Transverse colon (tissue), 4 donors: ENCODE results near the gene RALGPS1. TPM values are rescaled to one million over a fixed set of nuclear protein-coding genes. Genes with fewer than 3 reads are reported as not detected.
A peak's percentile ranks its signal among the peaks of the same experiment; 100 is the strongest.

ENCODE experiments used
- DNase-seq: peaks from one replicate; pipeline ENCODE4 v3.0.0-alpha.2; 2019
- H3K27ac ChIP-seq, 4 donors: fragments of 200-600 bp; sonication (generic); 2 replicates each; pipeline ENCODE4 v1.5.1; 2016 to 2018; ENCODE audit warnings: inconsistent platforms in 4 of 4
- H3K27me3 ChIP-seq: fragments of 200-600 bp; sonication (generic); 2 replicates; pipeline ENCODE4 v1.5.1; 2017; ENCODE audit warnings: inconsistent platforms
- H3K36me3 ChIP-seq, 4 donors: fragments of 200-600 bp; sonication (generic); 2 replicates each; pipeline ENCODE4 v1.5.1; 2017 to 2019; ENCODE audit warnings: inconsistent platforms in 4 of 4
- H3K4me1 ChIP-seq, 4 donors: fragments of 200-600 bp; sonication (generic); 2 replicates each; pipeline ENCODE4 v1.5.1; 2017 to 2020; ENCODE audit warnings: inconsistent platforms in 4 of 4
- H3K4me3 ChIP-seq, 4 donors: fragments of 200-600 bp; sonication (generic); 1 replicate in 1 of 4; 2 replicates in 3 of 4; pipeline versions ENCODE4 v1.5.1 to v1.6.1; 2017 to 2019; ENCODE audit warnings: inconsistent platforms in 4 of 4
- H3K9me3 ChIP-seq, 2 donors: fragments of 200-600 bp; sonication (generic); 2 replicates each; pipeline ENCODE4 v1.5.1; 2017 to 2019; ENCODE audit warnings: inconsistent platforms in 2 of 2
- EP300 ChIP-seq: sonication (generic); formaldehyde crosslinking; IDR thresholded peaks from one replicate; pipeline ENCODE4 v1.6.1; 2017; ENCODE audit warnings: antibody characterized with exemption, low read depth
- POLR2A ChIP-seq: fragments of 450-650 bp; IDR thresholded peaks from one replicate; pipeline ENCODE4 v1.6.1; 2016; ENCODE audit warnings: antibody characterized with exemption, mild to moderate bottlenecking, moderate library complexity
- POLR2AphosphoS5 ChIP-seq, 3 donors: sonication (generic); formaldehyde crosslinking; IDR thresholded peaks; one replicate each; pipeline ENCODE4 v1.6.1; 2016; ENCODE audit warnings: antibody characterized with exemption in 3 of 3
- WGBS, 2 donors: methylation state at CpG; one replicate each; pipeline ENCODE4 v1.1.5; 2018; ENCODE audit warnings: low coverage in 1 of 2; 5-methylcytosine and 5-hydroxymethylcytosine counted together
- in situ Hi-C, 4 donors: fragments of 200-750 bp; cut with MboI; loops; one replicate each; pipeline versions ENCODE4 v1.15.0 to v1.15.1; 2017; ENCODE audit warnings: low sequenced_read_pairs in 3 of 4, low pct_ligation_motif_present in 1 of 4, low pct_unique_long_range_greater_than_20kb in 1 of 4
- intact Hi-C: fragments of 100-400 bp; cut with DNase I; formaldehyde crosslinking; loops from one replicate; pipeline ENCODE4 v1.15.1; 2023; ENCODE audit warnings: low total_unique reads
- total RNA-seq, 4 donors: library from RNA; depleted of rRNA; stranded (reverse); fragments of >200 nt; gene quantifications; one replicate each; pipeline ENCODE4 v1.1.0, GENCODE V29; 2016
- TF ChIP-seq, protein P1 (sequence below), 5 experiments: fragments of 200-600 bp in 3 of 5; fragments of 450-650 bp in 2 of 5; sonication (generic) in 3 of 5; IDR thresholded peaks; 1 replicate in 2 of 5; 2 replicates in 3 of 5; pipeline ENCODE4 v1.5.1; 2016 to 2017; ENCODE audit warnings: antibody characterized with exemption in 5 of 5, inconsistent platforms in 3 of 5, mild to moderate bottlenecking in 2 of 5, moderate library complexity in 1 of 5

RALGPS1 gene
- total RNA-seq, 4 donors from 2014 or later, result 46.0 to 119 (median 87.6) TPM

DNA sequence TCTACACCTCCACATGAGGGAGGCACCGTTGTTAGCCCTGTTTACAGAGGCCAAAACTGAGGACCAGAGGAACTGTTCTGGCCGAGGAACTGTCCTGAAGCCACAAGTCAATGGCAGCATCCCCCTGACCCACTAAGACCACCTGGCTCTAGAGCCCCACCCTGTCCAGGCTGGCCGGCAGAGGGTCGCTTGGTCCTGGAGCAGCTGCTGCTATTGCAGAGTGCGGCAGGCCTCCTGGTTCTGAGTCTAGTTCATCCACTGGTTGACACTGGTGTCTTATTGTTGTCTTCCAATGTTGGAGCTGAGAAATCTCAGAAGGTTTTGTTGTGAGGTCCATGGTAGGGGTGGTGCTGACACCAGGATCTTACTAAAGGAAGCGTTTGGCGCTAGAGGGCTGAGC lies 234.4 kb downstream of the RALGPS1 start:
- H3K27me3 ChIP-seq, result no peaks in the 10 kb centered on the region
- H3K4me3 ChIP-seq, result no peak overlapping the region
- peaks cover under 1 to 4% (median 2%) of the 10 kb centered on the region in 4 donors for H3K4me1 ChIP-seq
- no peak for DNase-seq
- no peaks in the 10 kb centered on the region for H3K9me3 ChIP-seq
- WGBS, 2 donors, result 95% methylated on average over 7 of the region's 7 CpGs; no CpG with 5 or more reads in 1 of the 2 donors
- H3K27ac ChIP-seq, result no peak overlapping the region
- TF ChIP-seq POLR2A (no peak), EP300 (no peak), POLR2AphosphoS5 (IDR thresholded peaks at IDR 0.05) (no peak)
- in situ Hi-C loops, result no loop called here
- no peaks in the 10 kb centered on the region for H3K36me3 ChIP-seq
- intact Hi-C loops, result no loop called here

DNA sequence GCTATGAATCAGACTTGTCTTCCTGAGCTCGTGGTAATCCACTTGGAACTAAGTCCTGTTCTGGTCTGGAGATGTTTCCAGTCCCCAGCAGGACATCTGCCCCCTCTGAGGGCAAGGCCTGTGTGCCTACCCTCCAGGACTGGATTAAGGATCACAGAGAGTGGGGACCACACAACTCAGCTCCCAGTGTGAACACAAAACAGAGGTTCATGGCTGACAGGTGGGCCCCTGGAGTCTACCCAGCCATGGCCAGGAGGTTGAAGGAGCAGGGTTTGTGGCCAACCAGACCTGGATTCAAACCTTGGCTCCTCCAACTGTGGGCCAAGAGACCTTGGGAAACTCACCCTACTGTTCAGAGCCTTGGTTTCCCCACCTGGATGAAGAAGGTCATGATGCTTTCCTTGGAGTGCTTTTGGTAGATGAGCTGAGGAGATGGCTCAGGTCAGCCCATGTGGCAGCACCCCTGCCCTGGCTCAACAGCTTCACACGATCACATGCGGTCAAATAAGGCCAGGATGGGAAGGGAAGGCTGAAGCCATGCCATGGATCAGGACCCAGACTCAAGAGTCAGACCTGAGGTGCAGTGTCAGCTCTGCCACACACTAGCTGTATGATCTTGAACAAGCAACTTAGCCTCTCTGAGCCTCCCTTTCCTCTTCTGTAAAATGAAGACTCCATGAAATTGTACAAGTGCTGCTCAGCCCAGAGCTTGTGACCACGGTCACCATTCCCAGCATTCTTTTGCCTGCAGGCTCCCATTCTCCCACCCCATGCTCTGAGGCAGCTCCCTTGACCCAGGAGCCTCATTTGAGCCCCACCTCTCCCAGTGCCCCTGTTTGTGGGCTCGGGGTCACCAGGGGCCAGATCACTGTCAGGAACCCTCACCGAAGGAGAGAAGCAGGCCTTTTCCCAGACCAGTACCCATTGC lies 235.1 kb downstream of the RALGPS1 start:
- no peak overlapping the region for H3K4me3 ChIP-seq
- TF ChIP-seq POLR2AphosphoS5 (IDR thresholded peaks at IDR 0.05) (no peak), POLR2A (no peak), EP300 (no peak)
- TF ChIP-seq, protein P1, sequence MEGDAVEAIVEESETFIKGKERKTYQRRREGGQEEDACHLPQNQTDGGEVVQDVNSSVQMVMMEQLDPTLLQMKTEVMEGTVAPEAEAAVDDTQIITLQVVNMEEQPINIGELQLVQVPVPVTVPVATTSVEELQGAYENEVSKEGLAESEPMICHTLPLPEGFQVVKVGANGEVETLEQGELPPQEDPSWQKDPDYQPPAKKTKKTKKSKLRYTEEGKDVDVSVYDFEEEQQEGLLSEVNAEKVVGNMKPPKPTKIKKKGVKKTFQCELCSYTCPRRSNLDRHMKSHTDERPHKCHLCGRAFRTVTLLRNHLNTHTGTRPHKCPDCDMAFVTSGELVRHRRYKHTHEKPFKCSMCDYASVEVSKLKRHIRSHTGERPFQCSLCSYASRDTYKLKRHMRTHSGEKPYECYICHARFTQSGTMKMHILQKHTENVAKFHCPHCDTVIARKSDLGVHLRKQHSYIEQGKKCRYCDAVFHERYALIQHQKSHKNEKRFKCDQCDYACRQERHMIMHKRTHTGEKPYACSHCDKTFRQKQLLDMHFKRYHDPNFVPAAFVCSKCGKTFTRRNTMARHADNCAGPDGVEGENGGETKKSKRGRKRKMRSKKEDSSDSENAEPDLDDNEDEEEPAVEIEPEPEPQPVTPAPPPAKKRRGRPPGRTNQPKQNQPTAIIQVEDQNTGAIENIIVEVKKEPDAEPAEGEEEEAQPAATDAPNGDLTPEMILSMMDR (IDR thresholded peaks at IDR 0.05), result no peak
- no peaks in the 10 kb centered on the region for H3K27me3 ChIP-seq
- DNase-seq, result no peak
- H3K9me3 ChIP-seq, result no peaks in the 10 kb centered on the region
- intact Hi-C loops (no loop called here), in situ Hi-C loops (no loop called here)
- 98 to 100% methylated on average over 1 to 6 of the region's 6 CpGs for WGBS, 2 donors
- peaks cover 6 to 11% (median 8%) of the 10 kb centered on the region in 4 donors for H3K4me1 ChIP-seq
- no peaks in the 10 kb centered on the region for H3K36me3 ChIP-seq
- no peak overlapping the region for H3K27ac ChIP-seq

GRCh38 chr9:127153501-127153900 lies 238.9 kb downstream of the RALGPS1 start:
- H3K27ac ChIP-seq, result no peak overlapping the region
- H3K36me3 ChIP-seq, result no peaks in the 10 kb centered on the region
- in situ Hi-C loops, result no loop called here
- H3K4me1 ChIP-seq, result peaks cover 11 to 27% (median 13%) of the 10 kb centered on the region in 4 donors
- no peak for DNase-seq
- H3K27me3 ChIP-seq, result no peaks in the 10 kb centered on the region
- TF ChIP-seq, protein P1 (IDR thresholded peaks at IDR 0.05), result no peak
- TF ChIP-seq POLR2A (no peak), POLR2AphosphoS5 (IDR thresholded peaks at IDR 0.05) (no peak), EP300 (no peak)
- H3K4me3 ChIP-seq, result no peak overlapping the region
- H3K9me3 ChIP-seq, result no peaks in the 10 kb centered on the region
- intact Hi-C loops, result no loop called here
- WGBS, 2 donors, result 88 to 94% methylated on average over 2 to 4 of the region's 4 CpGs

- intact Hi-C loops, result no loop called here
- Histone ChIP-seq H3K4me3 (no peak overlapping the region), H3K27me3 (no peaks in the 10 kb centered on the region), H3K4me1 (peaks cover 11 to 27% (median 13%) of the 10 kb centered on the region in 4 donors), H3K27ac (peak overlapping the region; percentile 62 to 83 (median 76)), H3K36me3 (no peaks in the 10 kb centered on the region), H3K9me3 (no peaks in the 10 kb centered on the region)
- TF ChIP-seq EP300, result no peak
- TF ChIP-seq POLR2AphosphoS5 (IDR thresholded peaks at IDR 0.05), result no peak
- TF ChIP-seq POLR2A, result no peak
- in situ Hi-C loops, result no loop called here
- DNase-seq, result no peak
- WGBS, 2 donors, result 78% methylated on average over 3 of the region's 5 CpGs; no CpG with 5 or more reads in 1 of the 2 donors
Observed at GRCh38 chr9:127154003-127154389, 239.4 kb downstream of the RALGPS1 start.
